Measurements from ENCODE around the gene GABBR2.
"Not testable (repeated sequence)": the region's sequence is repeated elsewhere in the genome, so short reads cannot be mapped to it uniquely, and the experiment has no call there.

GABBR2 gene

DNA sequence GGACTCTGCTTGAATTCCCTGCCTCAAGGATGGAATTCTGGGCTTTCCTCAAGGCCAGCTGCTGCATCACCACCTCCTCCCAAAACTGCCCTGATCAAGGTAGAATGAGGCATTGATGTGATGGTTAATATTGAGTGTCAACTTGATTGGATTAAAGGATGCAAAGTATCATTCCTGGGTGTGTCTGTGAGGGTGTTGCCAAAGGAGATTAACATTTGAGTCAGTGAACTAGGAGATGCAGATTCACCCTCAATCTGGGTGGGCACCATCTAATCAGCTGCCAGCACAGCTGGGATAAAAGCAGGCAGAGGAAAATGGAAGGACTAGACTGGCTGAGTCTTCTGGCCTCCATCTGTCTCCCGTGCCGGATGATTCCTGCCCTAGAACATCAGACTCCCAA is 23.9 kb downstream of the GABBR2 start:
- DNase-seq = not testable (repeated sequence)

DNA sequence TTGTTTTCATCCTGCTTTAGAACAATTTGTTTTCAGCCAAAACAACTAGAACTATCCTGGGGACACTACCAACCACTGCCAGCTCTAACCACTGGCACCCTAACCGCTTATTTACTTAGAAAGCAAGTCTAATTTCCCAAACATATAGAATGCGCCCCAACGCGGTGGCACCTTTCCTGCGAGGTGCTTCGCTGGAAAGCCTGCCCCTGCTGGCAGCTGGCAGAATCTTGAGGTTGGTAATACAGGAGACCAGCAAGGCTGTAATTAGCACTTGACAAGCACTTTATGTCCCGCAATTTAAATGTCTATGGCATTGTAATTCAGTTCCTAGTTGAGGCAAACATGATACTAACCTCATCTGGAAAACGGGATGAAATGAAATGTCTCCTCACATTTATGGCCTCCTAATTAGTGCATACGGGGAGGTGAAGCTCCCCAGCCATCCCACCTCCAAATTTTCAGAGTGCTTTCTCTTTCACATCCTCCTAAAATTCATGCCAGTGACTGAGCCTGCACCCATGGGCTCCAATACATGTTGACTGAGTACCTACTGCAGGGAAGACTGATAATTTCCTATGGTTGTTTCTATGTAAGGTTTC is 30.4 kb downstream of the GABBR2 start:
- DNase-seq = no peak

DNA sequence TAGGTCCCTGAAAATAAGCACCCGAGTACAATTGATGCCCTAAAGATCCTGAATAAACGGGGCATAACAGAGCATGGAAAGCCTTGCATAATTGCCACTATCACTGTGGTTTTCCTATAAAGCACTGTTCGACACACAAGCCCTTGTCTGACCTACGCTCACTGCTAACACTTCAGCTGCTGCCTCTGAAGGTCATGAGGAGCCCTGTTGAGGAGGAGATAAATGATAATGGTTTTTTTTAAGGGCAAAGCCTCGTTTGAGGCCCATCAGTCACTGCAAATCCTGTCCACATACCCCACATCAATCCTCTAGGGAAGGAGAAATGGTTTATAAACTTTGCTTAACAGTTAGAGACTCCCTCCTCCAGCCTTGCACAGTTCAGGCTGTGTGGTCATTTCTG is 35.1 kb downstream of the GABBR2 start:
- DNase-seq = no peak

DNA sequence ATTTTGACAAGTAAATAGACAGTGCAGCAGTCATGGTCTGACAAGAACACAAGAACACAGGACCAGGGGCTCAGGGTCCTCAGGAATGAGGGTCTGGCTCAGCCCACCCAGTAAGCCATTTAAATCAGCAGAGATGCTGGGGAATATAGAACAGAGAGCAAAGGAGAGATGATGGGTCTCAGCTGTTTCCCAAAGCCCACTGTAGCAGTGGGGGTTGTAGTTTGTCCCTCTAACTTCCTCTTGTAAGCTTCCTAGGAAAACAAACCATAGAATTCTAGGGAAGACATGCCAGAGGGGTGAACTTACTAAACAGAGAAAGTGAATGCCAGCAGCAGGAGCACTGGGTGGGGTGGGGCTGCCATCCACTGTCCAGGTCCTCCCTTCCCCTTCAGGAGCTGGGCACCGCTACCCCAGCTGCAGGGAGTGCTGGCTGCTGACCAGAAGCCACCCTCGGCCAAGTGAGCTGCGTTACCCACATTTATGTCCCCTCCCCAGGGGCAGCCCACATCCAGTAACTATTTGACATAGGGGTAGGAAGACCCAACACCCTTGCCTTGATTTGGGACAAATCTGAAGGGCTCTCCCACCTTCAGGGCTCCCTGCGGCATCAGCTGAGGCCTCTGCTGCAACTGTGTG is 41.6 kb downstream of the GABBR2 start:
- DNase-seq = no peak

DNA sequence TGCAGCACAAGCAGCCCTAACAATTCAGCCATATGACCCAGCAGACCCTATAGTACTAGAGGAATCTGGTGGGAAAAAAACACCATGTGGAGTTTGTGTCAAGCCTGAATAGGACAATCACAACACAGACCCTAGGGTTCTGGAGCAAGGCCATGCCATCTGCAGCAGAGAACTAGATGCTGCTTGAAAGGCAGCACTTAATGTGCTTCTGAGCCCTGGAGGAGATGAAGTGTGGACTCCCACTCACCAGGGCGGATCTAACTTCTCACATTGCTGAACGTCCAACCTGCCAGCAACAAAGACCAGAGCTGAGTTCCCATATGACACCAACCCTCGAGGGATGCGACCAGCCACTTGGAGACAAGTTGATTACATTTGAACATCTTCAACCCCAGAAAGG is 43.2 kb downstream of the GABBR2 start:
- no peak for DNase-seq

DNA sequence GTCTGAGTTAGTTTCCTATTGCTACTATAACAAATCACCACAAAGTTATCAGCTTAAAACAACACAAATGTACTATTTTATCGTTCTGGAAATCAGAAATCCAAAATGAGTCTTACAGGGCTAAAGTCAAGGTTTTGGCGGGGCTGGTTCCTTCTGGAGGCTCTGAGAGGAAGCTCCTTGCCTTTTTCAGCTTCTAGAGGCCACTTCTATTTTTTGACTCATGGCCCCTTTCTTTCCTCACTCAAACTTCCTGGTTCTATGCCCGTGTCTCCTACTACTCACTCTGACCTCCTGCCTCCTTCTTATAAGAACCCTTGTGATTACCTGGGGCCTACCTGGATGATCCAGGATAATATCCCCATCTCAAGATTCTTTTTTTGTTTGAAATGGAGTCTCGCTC is 48.2 kb downstream of the GABBR2 start:
- DNase-seq = no peak

DNA sequence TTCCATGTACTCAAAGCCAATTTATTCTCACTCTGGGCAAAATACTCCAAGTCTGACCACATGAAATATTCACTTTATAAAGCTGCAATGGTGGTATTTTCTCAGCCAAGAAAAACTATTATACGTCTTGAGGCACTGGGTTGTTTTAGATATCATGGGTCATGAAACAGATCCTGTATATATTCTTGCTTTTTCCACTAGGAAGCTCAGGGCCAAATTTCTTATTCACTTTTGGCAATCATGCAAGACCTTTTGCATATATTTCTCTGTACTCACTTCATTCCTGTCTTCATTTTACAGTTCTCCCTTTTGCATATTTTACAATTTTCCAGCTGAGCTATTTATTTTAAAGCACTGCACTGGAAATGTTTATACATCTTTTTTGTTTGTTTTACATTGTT is 49.8 kb downstream of the GABBR2 start:
- no peak for DNase-seq

DNA sequence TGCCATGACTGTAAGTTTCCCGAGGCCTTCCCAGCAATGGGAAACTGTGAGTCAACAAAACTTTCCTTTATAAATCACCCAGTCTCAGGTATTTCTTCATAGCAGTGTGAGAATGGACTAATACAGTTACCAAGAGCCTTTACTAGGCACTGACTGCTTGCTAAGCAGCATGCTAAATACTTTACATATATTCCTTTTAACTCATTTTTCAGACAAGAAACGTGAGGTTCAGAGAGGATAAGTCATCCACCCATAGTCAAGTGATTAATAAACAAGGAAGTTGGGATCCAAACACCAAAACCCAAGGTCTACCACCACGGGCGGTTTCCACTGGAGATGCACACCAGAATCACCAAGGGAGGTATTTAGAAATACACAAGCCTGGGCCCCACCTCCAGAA is 50.8 kb downstream of the GABBR2 start:
- no peak for DNase-seq

DNA sequence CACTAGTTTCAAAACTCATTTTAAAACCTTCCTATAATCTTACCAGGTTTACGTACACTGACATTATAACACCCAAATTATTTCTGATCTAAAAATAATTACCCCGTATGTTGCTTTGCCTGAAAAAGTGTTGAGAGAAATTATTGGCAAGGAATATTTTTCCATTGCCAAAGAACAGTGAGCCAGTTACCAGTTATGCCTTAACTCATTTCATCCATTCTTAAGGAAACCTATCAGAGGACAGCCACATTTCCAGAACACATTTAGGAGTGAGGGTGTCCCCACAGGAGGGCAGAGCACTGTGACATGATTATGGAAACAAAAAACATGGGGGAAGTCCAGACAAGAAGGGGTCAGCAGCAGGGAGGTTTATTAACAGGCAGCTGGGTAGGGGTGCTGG is 52.2 kb downstream of the GABBR2 start:
- DNase-seq = no peak

DNA sequence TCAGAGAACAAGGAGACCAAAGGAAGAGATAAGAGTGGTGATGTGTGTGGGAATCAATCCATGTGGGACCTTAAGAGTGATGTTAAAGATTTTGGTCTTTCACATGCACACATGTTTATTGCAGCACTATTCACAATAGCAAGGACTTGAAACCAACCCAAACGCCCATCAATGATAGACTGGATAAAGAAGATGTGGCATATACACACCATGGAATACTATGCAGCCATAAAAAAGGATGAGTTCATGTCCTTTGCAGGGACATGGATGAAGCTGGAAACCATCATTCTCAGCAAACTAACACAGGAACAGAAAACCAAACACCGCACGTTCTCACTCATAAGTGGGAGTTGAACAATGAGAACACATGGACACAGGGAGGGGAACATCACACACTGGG is 53.3 kb downstream of the GABBR2 start:
- DNase-seq = not testable (repeated sequence)

DNA sequence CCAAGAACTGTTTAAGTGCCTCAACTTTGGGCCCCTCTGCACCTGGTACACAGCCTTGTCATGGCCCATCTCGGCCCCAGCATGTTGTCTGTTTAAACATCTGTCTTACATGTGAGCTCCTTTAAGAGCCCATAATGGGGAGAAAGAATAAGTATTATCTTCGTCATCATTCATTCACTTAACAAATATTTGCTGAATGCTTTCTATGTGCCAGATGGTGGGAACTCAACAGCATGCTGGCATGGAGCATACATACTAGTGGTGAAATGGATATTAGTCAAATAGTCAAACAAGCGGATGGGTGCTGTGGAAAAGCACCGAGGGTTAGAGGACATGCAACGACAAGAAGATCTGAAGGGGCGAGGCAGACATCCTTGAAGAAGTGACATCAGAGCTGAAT is 54.5 kb downstream of the GABBR2 start:
- DNase-seq = peak; percentile 56

DNA sequence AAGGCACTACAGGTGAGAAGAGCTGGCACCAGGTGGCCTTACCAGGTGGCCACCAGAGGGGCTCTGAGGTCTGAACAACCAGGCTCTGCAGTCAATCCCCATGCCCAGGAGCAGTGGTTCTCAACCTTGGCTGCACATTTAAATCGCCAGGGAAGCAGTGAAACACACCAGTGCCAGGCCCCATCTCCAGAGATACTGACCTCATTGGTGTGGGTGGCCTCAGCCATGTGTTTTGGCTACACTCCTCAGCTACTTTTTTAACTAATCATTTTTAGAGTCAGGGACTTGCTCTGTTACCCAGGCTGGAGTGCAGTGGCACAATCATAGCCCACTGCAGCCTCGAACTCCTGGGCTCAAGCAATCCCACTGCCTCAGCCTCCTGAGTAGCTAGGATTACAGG is 56.0 kb downstream of the GABBR2 start:
- no peak for DNase-seq

DNA sequence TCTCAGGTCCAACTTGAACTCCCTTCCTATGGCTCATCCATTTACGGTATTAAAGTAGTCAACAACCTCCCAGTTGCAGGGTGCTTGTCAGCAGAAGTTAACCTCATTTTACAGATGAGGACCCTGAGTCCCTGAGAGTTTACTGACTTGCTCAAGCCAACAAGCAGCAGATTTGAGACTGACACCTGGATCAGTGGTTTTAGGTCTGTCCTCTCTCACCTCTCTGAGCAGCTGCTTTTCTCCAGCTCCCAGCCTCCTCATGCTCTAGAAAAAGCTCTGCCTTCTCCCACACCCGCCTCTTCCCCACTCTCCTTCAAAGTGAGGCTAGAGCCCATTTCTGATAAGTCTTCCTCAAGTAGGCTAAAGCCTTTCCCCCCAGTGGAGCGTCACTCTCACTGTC is 56.4 kb downstream of the GABBR2 start:
- no peak for DNase-seq

DNA sequence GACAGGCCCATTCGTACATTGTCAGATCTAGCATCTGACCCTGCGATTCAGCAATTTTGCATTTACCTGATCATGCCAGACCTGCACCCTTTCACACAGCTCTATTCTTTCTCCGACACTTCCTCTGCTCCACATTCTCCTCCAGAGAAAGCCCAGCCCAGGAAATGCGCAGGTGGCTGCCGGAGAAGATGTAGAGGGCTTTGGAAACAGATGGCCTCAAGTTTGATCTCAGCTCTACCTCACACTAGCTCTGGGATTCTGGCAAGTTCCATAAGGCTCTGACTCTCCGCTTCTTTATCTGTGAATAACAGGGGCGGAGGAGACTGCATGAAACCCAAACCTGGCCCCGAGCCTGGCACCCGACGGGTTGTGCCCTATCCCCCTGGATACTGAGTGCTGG is 61.5 kb downstream of the GABBR2 start:
- no peak for DNase-seq

DNA sequence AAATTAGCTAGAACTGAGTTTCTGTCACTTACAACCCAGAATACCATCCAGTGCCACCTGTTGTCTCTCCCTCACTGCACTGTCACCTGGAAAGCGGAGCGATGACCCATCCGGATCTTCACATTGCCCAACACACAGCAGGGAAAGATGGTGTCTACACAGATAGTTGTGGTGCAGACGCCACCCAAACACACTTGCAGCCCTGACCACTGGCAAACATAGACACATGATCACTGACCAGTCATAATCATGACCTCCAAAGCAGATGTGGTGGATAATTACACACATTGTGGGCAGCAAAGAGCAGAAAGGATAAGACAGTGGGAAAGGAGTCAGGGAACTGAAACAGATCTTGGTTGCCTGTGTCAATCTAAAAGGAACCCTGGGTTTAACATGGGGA is 64.7 kb downstream of the GABBR2 start:
- no peak for DNase-seq

DNA sequence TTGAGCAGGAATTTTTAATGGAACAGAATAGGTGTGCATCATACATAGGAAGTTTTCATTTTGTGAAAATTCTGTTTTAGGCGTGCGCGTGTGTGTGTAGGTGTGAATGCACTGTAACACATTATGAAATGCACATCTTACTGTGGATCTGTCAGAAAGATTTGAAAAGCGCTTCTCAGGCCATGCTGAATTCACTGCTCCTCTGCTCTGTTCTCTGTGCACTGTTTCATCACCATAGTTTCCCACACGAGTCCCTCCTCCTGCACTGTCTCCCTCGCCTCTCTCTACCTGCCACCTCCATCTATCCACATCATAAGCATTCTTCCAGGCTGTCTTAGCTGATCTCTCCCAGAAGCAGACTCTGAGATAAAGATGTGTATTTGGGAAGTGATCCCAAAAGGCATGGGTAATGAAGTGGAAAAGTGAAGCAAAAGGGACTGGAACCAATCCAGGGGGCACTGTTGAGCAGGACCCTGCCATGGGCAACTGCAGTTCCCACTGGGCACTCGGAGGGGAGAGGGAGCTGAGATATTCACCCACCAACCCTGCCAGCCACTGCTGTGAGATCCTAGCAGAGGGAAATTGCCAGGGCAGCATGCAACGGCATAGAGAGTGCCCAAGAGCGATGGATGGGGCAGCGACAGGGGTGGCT is 65.9 kb downstream of the GABBR2 start:
- no peak for DNase-seq

DNA sequence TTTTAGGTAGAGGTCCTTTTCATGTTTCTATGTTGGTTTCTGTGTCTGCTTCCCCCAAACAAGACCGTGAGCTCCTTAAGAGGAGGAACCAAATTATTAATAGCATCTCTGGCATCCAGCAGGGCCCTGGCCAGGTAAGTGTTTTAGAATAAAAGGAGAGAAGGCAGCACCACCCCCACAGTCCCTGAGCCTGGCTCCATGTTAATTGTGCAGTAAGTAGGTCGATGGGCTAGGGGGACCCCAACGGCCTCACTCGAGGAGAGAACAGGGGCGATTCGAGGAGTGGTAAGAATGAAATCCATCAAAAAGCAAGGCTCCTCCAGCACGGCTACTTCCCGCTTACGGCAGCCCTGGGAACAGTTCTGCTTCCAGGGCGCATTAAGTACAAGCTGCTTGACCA is 67.0 kb downstream of the GABBR2 start:
- no peak for DNase-seq

DNA sequence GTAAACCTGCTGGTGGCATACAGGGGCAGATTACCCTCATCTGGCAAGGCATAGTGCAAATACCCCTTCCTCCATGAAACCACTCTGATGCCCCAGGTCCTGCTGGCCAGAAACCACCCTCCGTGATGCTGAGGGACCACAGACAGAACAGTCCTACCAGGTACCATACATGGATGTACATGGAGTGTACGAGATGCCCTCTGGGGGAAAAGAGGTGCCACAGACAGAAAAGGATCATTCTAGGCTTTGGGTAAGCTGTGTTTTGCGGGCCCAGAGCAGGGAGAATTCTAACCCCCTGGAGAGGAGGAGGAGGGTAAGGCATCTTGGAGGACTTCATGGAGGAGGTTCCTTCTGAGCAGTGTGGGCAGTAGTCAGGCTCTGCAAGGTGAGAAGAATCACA is 68.3 kb downstream of the GABBR2 start:
- DNase-seq = no peak

DNA sequence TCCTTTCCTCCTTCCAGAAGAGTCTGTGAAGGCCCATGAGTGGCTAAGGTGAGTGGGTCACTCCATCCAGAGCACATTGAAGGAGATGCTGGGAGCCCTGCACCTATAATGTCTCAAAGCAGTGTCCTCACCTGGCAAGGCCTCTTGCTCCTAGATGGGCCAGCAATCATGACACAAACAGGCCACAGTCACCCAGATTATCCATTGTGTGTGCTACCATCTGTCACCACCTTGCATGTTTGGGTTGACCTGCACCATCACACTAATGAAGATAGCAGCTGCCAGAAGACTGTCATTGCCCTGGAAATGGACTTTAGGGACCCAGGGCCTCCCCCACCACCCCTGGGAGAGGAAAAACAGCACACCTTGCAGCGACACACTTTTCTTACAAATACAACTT is 69.6 kb downstream of the GABBR2 start:
- DNase-seq = no peak

DNA sequence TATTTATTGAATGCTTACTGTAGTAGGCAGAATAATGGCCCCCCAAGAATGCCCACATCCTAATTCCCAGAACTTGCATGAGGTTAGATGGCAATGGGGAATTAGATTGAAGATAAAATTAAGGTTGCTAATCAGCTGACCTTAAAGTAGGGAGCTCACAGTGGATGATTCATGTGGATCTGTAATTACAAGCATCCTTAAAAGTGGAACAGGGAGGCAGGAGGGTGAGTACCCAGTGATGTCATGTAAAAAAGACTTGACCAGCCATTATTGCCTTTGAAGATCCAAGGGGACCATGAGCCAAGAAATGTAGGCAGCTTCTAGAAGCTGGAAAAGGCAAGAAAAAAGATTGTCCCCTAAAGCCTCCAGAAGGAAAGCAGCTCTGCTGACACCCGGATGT is 71.4 kb downstream of the GABBR2 start:
- no peak for DNase-seq

DNA sequence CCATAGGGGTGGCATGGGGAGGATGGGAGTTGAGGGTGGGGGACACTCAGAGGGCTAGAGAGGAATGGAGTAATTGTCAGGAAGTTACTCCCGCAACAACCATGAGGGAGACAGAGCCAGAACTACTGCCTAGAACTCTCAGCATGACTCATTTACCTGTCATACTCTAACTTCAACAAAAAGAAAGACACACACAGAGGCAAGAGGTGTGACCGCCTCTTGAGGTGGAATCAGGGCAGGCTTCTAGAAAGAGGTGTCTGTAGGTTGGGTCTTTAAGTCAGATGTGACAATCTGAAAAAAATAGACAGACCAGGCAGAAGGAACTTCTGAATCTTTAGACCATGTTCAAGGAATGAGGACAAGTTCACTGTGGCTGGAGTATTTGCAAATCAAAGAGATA is 73.4 kb downstream of the GABBR2 start:
- no peak for DNase-seq

DNA sequence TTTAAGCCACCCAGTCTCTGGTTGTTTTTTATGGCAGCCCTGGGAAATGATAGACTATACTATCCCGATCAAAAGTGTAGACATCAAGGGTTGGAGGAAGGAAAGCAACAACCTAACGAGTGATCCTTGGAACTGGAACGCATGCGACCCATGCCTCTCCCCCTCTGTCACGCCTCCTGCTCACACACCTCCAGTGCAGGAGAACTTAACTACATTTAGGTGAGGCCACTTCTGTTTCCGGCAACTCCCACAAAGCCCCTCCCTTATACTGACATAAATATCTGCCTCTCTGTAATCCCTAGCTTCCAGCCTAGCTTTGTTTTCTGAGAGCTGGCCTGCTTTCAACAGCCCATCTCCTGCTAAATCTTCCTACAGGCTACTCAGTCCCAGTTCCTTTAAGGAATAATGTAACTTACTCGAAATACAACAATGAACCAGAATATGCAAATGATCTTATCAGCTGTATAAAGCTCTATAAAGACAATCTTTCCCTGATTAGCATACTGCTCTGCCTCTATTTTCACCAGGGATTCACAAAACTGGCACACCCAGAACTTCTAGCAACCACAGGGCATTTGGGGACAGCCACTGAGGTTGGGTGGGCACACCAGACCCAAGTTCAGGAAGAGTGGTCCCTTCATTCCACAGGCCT is 73.9 kb downstream of the GABBR2 start:
- no peak for DNase-seq

DNA sequence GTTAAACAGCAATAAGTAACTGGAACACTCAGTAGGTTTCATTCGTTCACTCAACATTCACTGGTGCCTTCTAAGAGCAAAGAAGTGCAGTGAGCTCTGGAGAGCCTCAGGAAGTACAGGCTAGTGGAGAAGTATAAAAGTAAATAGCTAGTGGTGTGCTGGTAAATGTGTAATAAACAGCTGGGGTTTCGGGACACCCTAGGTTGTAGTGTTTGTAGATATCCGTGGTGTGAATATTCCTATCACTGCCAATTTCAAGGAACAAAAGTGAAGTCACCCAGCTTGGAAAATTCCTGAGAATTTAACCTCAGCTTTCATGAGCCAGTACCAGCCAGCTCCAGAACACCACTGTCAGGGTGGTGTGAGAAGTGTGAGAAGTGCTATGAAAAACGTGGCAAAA is 75.9 kb downstream of the GABBR2 start:
- no peak for DNase-seq

DNA sequence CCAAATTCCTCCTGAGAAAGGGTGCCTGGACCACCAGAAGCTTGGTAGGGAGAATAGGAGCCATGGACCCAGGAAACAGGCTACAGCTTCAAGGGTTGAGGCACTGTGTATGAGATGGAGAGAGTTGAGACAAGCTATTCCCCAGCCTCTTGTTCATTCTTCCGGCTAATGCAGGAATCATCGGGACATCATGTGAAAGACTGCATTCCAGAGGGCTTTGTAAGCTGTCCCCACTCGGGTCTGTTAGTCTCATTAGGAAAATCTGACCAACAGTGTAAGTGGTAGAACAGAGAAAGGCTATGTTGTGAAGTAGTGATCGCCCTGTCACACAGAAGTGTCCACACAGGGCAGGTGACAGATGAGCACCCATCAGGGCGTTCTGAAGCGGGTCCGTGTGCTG is 81.4 kb downstream of the GABBR2 start:
- no peak for DNase-seq
